Lower leg skin (tissue), 3 donors: ENCODE data around the gene PRAF2.

Source experiments
- CTCF ChIP-seq, 3 donors: fragments of 450-650 bp; IDR thresholded peaks; one replicate each; pipeline ENCODE4 v1.5.1; 2016; ENCODE audit warnings: antibody characterized with exemption in 3 of 3, mild to moderate bottlenecking in 3 of 3, moderate library complexity in 2 of 3
- POLR2A ChIP-seq, 2 donors: fragments of 450-650 bp; IDR thresholded peaks; one replicate each; pipeline ENCODE4 v1.6.1; 2016 to 2017; ENCODE audit warnings: antibody characterized with exemption in 2 of 2, mild to moderate bottlenecking in 1 of 2, moderate library complexity in 1 of 2

- TF ChIP-seq CTCF (IDR thresholded peaks at IDR 0.05) (no peak), POLR2A (IDR thresholded peaks at IDR 0.05) (no peak)
Measured at GRCh38 chrX:49101629-49101984, 27.8 kb upstream of the PRAF2 start.
